CD4-positive, alpha-beta T cell (primary cell): ENCODE results near the gene KATNAL1. TPM values are rescaled to one million over a fixed set of nuclear protein-coding genes. Genes with fewer than 3 reads are reported as not detected.

Experiments used
- ATAC-seq: fragments of 200-7000 bp; cut with Tn5 transposase; one replicate; pipeline ENCODE4 v1.10.0; 2022; ENCODE audit warnings: mild to moderate bottlenecking; ENCODE audit not compliant: poor library complexity
- CTCF ChIA-PET: fragments of 350-600 bp; sonication (Branson Sonifier 250); formaldehyde crosslinking; loops from one replicate; lab custom pipeline; 2021; ENCODE audit warnings: antibody characterized with exemption, inconsistent platforms; lab: Charles Lee
- POLR2A ChIA-PET: fragments of 350-600 bp; sonication (Branson Sonifier 250); formaldehyde crosslinking; loops from one replicate; lab custom pipeline; 2021; ENCODE audit warnings: antibody characterized with exemption, inconsistent platforms; lab: Charles Lee
- DNase-seq, 14 experiments: peaks; one replicate each; pipeline ENCODE4 v3.0.0-alpha.2; 2013 to 2020; ENCODE audit warnings: mixed read lengths in 2 of 14
- H3K27ac ChIP-seq, 2 donors: one replicate each; pipeline versions ENCODE4 v1.5.1 to v1.7.0; 2013; ENCODE audit warnings: low read length in 2 of 2, low read depth in 1 of 2, mild to moderate bottlenecking in 1 of 2
- H3K27me3 ChIP-seq, 2 experiments: 1 replicate in 1 of 2; 2 replicates in 1 of 2; pipeline versions ENCODE4 v1.6.1 to v1.7.0; 2013; ENCODE audit warnings: low read length in 2 of 2, control low read depth in 1 of 2, mild to moderate bottlenecking in 1 of 2, moderate library complexity in 1 of 2; ENCODE audit not compliant: insufficient read depth in 2 of 2, control insufficient read depth in 1 of 2
- H3K36me3 ChIP-seq: one replicate; pipeline ENCODE4 v1.6.1; 2013; ENCODE audit warnings: low read length, control low read depth; ENCODE audit not compliant: insufficient read depth
- H3K4me1 ChIP-seq: one replicate; pipeline ENCODE4 v1.6.1; 2013; ENCODE audit warnings: low read length, control low read depth; ENCODE audit not compliant: insufficient read depth
- H3K4me3 ChIP-seq: one replicate; pipeline ENCODE4 v1.5.1; 2013; ENCODE audit warnings: mild to moderate bottlenecking, low read length, moderate library complexity
- H3K9me3 ChIP-seq, 2 experiments: 1 replicate in 1 of 2; 2 replicates in 1 of 2; pipeline versions ENCODE4 v1.6.1 to v1.7.0; 2013; ENCODE audit warnings: low read length in 2 of 2, mild to moderate bottlenecking in 2 of 2, control low read depth in 1 of 2, moderate library complexity in 1 of 2; ENCODE audit not compliant: control insufficient read depth in 1 of 2, insufficient read depth in 1 of 2
- H3K27ac Mint-ChIP-seq: one replicate; pipeline ENCODE4 v1.8.0; 2020; ENCODE audit warnings: mixed read lengths
- H3K27me3 Mint-ChIP-seq: one replicate; pipeline ENCODE4 v1.8.0; 2021; ENCODE audit warnings: mixed read lengths
- H3K36me3 Mint-ChIP-seq: one replicate; pipeline ENCODE4 v1.8.0; 2021; ENCODE audit warnings: low read depth, mixed read lengths
- H3K4me1 Mint-ChIP-seq: one replicate; pipeline ENCODE4 v1.8.0; 2021; ENCODE audit warnings: low read depth, mixed read lengths
- H3K4me3 Mint-ChIP-seq: one replicate; pipeline ENCODE4 v1.8.0; 2020; ENCODE audit warnings: mild to moderate bottlenecking, mixed read lengths
- H3K9me3 Mint-ChIP-seq: one replicate; pipeline ENCODE4 v1.8.0; 2020; ENCODE audit warnings: mixed read lengths
- CTCF ChIP-seq: fragments of 200-600 bp; IDR thresholded peaks from one replicate; pipeline ENCODE4 v1.8.0; 2022; ENCODE audit warnings: antibody characterized with exemption, mild to moderate bottlenecking
- intact Hi-C, 2 experiments: fragments of 100-400 bp; cut with DNase I in 1 of 2; cut with micrococcal nuclease in 1 of 2; formaldehyde crosslinking; loops; one replicate each; pipeline versions ENCODE4 v1.15.1 to v1.9.0; 2023 to 2025; cut with DNase I, micrococcal nuclease
- total RNA-seq, 174 experiments: library from RNA in 2 of 174; stranded (reverse) in 2 of 174; gene quantifications; one replicate each; pipeline ENCODE4 v1.2.3 and lab custom pipeline; 2021 to 2026

KATNAL1 gene
- total RNA-seq, 2 experiments from 2014 or later = 3.3 to 3.4 TPM

- Mint-ChIP-seq H3K27ac (no peak overlapping the region), H3K36me3 (no peaks in the 10 kb centered on the region), H3K27me3 (no peaks in the 10 kb centered on the region), H3K4me3 (no peak overlapping the region), H3K9me3 (no peaks in the 10 kb centered on the region), H3K4me1 (no peaks in the 10 kb centered on the region)
- DNase-seq (no peak), ATAC-seq (no peak)
- Histone ChIP-seq H3K36me3 (no peaks in the 10 kb centered on the region), H3K27ac (no peak overlapping the region), H3K4me3 (no peak overlapping the region), H3K27me3 (no peaks in the 10 kb centered on the region), H3K4me1 (no peaks in the 10 kb centered on the region), H3K9me3 (no peaks in the 10 kb centered on the region)
- ChIA-PET POLR2A (no interaction called here), CTCF (no interaction called here)
- no peak for TF ChIP-seq CTCF
- intact Hi-C loops = no loop called here
Observed at GRCh38 chr13:30194906-30195305, 112.4 kb downstream of the KATNAL1 start.

- H3K9me3 Mint-ChIP-seq = no peaks in the 10 kb centered on the region
- no peaks in the 10 kb centered on the region for H3K27me3 Mint-ChIP-seq
- H3K36me3 ChIP-seq = no peaks in the 10 kb centered on the region
- H3K27ac ChIP-seq = no peak overlapping the region
- H3K4me1 ChIP-seq = no peaks in the 10 kb centered on the region
- no peak overlapping the region for H3K27ac Mint-ChIP-seq
- H3K27me3 ChIP-seq = no peaks in the 10 kb centered on the region
- H3K4me3 Mint-ChIP-seq = no peak overlapping the region
- TF ChIP-seq CTCF = no peak
- DNase-seq (no peak), ATAC-seq (no peak)
- ChIA-PET CTCF (no interaction called here), POLR2A (no interaction called here)
- no peaks in the 10 kb centered on the region for H3K4me1 Mint-ChIP-seq
- H3K9me3 ChIP-seq = no peaks in the 10 kb centered on the region
- intact Hi-C loops = no loop called here
- no peaks in the 10 kb centered on the region for H3K36me3 Mint-ChIP-seq
- no peak overlapping the region for H3K4me3 ChIP-seq
Observed at GRCh38 chr13:30193279-30194234, 113.8 kb downstream of the KATNAL1 start.

GRCh38 chr13:30192320-30193093, 114.8 kb downstream of the KATNAL1 start:
- Mint-ChIP-seq H3K9me3 (no peaks in the 10 kb centered on the region), H3K27me3 (no peaks in the 10 kb centered on the region), H3K27ac (no peak overlapping the region), H3K36me3 (no peaks in the 10 kb centered on the region), H3K4me1 (no peaks in the 10 kb centered on the region), H3K4me3 (no peak overlapping the region)
- Histone ChIP-seq H3K4me3 (no peak overlapping the region), H3K27ac (no peak overlapping the region), H3K4me1 (no peaks in the 10 kb centered on the region), H3K36me3 (no peaks in the 10 kb centered on the region), H3K27me3 (no peaks in the 10 kb centered on the region), H3K9me3 (no peaks in the 10 kb centered on the region)
- intact Hi-C loops = no loop called here
- DNase-seq = no peak
- CTCF ChIA-PET = no interaction called here
- TF ChIP-seq CTCF = no peak
- POLR2A ChIA-PET = no interaction called here
- ATAC-seq = no peak
